ENCODE data around the gene ACTR1A. TPM values are rescaled to one million over a fixed set of nuclear protein-coding genes. Genes with fewer than 3 reads are reported as not detected.
"Not testable (repeated sequence)": the region's sequence is repeated elsewhere in the genome, so short reads cannot be mapped to it uniquely, and the experiment has no call there.

ACTR1A gene
- total RNA-seq, 4 donors from 2014 or later, result 38.7 to 106 (median 70.9) TPM

- intact Hi-C loops (cut with DNase I; ENCODE audit: low total_unique reads), result loop anchor here (10.0 kb wide), 1 partner anchor 83 kb away; no protein-coding TSS in a partner anchor
- Histone ChIP-seq H3K4me1 (no peaks in the 10 kb centered on the region), H3K9me3 (no peaks in the 10 kb centered on the region), H3K36me3 (no peaks in the 10 kb centered on the region), H3K4me3 (peak overlapping the region; percentile 95 to 98), H3K27ac (peak overlapping the region; percentile 95 to 98), H3K27me3 (no peaks in the 10 kb centered on the region)
- TF ChIP-seq CTCF (IDR thresholded peaks at IDR 0.05) (no peak), POLR2A (IDR thresholded peaks at IDR 0.05) (peak in 1 of 2 donors; percentile 45)
- peak; percentile 99 to 100 for DNase-seq
Measured at GRCh38 chr10:102502029-102502336, 529 bp downstream of the ACTR1A start.

GRCh38 chr10:102501201-102502028 is 1.1 kb downstream of the ACTR1A start:
- DNase-seq, result no peak
- no peaks in the 10 kb centered on the region for H3K4me1 ChIP-seq

GRCh38 chr10:102500686-102501085 is 1.8 kb downstream of the ACTR1A start:
- H3K4me3 ChIP-seq, H3K9me3 ChIP-seq, H3K4me1 ChIP-seq, H3K27me3 ChIP-seq, H3K36me3 ChIP-seq, DNase-seq: not testable (repeated sequence)
- intact Hi-C loops (cut with DNase I; ENCODE audit: low total_unique reads), result loop anchor here (10.0 kb wide), 1 partner anchor 84 kb away; no protein-coding TSS in a partner anchor
- peak overlapping the region in 1 of 2 donors; percentile 95 for H3K27ac ChIP-seq

More at GRCh38 chr10:102501201-102502028, 1.1 kb downstream of the ACTR1A start:
- Histone ChIP-seq H3K4me3 (peak overlapping the region; percentile 95 to 98), H3K27me3 (no peaks in the 10 kb centered on the region), H3K36me3 (no peaks in the 10 kb centered on the region), H3K27ac (peak overlapping the region; percentile 71 to 95), H3K9me3 (no peaks in the 10 kb centered on the region)
- TF ChIP-seq CTCF (IDR thresholded peaks at IDR 0.05) (no peak), POLR2A (IDR thresholded peaks at IDR 0.05) (no peak)
- intact Hi-C loops (cut with DNase I; ENCODE audit: low total_unique reads), result loop anchor here (10.0 kb wide), 1 partner anchor 83 kb away; no protein-coding TSS in a partner anchor

GRCh38 chr10:102499356-102499755 is 3.2 kb downstream of the ACTR1A start:
- intact Hi-C loops (cut with DNase I; ENCODE audit: low total_unique reads), result no loop called here

GRCh38 chr10:102497545-102497944 is 5.0 kb downstream of the ACTR1A start:
- Histone ChIP-seq H3K9me3 (no peaks in the 10 kb centered on the region), H3K4me1 (peaks cover 0 to 10% of the 10 kb centered on the region in 2 donors), H3K27me3 (no peaks in the 10 kb centered on the region), H3K36me3 (no peaks in the 10 kb centered on the region), H3K4me3 (no peak overlapping the region), H3K27ac (no peak overlapping the region)
- no peak for DNase-seq
- TF ChIP-seq CTCF (IDR thresholded peaks at IDR 0.05) (no peak), POLR2A (IDR thresholded peaks at IDR 0.05) (no peak)
- intact Hi-C loops (cut with DNase I; ENCODE audit: low total_unique reads), result no loop called here

More at GRCh38 chr10:102499356-102499755, 3.2 kb downstream of the ACTR1A start:
- Histone ChIP-seq H3K9me3 (no peaks in the 10 kb centered on the region), H3K36me3 (no peaks in the 10 kb centered on the region), H3K4me1 (no peaks in the 10 kb centered on the region), H3K27ac (no peak overlapping the region), H3K4me3 (no peak overlapping the region), H3K27me3 (no peaks in the 10 kb centered on the region)
- no peak for TF ChIP-seq CTCF (IDR thresholded peaks at IDR 0.05)
- no peak for TF ChIP-seq POLR2A (IDR thresholded peaks at IDR 0.05)
- DNase-seq, result no peak
